Measurements from ENCODE around the gene HDAC4.

DNA sequence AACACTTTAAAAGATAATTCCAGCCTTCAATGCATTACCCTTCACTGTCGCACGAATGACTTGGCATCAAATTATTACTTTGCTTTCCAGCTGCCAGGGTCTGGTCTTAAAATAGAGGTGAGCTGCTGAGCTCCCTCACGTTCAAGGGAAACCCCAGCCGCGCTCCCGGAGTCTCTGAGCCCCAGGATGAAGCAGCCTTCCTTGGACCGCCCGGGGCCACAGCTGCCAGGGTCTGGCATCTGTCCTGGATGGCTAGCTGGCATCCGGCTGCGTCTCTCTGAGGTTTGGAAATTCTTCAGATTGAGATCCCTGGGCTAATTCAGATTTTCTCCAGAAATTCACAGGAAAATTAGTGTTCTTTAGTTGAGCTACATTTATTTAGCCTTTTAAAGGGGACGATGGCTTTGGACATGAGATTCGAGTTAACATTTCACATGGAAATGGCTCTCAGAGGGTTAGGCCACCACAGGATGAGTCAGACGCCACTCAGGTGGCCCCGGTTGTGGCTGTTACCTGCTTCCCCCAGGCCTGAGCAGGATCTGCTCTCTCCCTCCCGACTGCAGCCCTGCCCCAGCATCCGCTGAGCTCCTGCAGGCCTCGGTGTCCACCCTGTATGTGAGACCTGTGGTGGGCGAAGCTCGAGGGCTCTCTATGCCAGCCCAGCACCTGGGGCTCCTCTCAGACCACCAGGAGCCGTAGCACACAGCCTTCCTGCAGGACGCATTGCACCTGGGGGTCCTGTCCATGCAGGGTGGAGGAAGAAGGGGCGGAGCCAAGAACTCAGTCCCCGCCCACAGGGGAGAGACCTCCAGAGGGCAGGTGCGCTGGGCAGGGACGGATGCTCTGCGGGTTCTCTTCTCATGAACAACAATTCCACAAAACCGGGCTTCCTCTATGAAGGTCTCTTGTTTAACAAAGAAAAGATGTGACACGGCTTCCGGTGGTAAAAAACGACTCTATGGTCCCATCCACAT is 297.4 kb downstream of the HDAC4 start:
- TF ChIP-seq, protein P1, sequence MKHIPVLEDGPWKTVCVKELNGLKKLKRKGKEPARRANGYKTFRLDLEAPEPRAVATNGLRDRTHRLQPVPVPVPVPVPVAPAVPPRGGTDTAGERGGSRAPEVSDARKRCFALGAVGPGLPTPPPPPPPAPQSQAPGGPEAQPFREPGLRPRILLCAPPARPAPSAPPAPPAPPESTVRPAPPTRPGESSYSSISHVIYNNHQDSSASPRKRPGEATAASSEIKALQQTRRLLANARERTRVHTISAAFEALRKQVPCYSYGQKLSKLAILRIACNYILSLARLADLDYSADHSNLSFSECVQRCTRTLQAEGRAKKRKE (CRISPR knock-in tag; IDR thresholded peaks at IDR 0.05; ENCODE audit: low read depth): no peak
- TF ChIP-seq EP300 (IDR thresholded peaks at IDR 0.05) (no peak), CTCF (IDR thresholded peaks at IDR 0.05) (no peak), PHF8 (IDR thresholded peaks at IDR 0.05; ENCODE audit: borderline replicate concordance, low read depth) (no peak), POLR2A (IDR thresholded peaks at IDR 0.05; ENCODE audit: low read length) (no peak), TP53 (CRISPR knock-in tag; IDR thresholded peaks at IDR 0.05) (no peak), CHD2 (IDR thresholded peaks at IDR 0.05; ENCODE audit: low read length, partially characterized antibody) (no peak), CEBPB (IDR thresholded peaks at IDR 0.05) (no peak), RAD21 (conservative IDR thresholded peaks at IDR 0.05 in 1 of 2, IDR thresholded peaks at IDR 0.05 in 1 of 2) (no peak), FOSL2 (IDR thresholded peaks at IDR 0.05) (no peak), FOSL2 (CRISPR knock-in tag; IDR thresholded peaks at IDR 0.05) (no peak)

Data from A549 (cell line).